NCI-H1105 treated with DMSO at 0.1 percent for 48 hours (cell line): ENCODE results near the gene CHD2.

Experiments
- DNase-seq: peaks from one replicate; lab custom pipeline; 2025; lab: John Stamatoyannopoulos, UW

CHD2 gene

DNA sequence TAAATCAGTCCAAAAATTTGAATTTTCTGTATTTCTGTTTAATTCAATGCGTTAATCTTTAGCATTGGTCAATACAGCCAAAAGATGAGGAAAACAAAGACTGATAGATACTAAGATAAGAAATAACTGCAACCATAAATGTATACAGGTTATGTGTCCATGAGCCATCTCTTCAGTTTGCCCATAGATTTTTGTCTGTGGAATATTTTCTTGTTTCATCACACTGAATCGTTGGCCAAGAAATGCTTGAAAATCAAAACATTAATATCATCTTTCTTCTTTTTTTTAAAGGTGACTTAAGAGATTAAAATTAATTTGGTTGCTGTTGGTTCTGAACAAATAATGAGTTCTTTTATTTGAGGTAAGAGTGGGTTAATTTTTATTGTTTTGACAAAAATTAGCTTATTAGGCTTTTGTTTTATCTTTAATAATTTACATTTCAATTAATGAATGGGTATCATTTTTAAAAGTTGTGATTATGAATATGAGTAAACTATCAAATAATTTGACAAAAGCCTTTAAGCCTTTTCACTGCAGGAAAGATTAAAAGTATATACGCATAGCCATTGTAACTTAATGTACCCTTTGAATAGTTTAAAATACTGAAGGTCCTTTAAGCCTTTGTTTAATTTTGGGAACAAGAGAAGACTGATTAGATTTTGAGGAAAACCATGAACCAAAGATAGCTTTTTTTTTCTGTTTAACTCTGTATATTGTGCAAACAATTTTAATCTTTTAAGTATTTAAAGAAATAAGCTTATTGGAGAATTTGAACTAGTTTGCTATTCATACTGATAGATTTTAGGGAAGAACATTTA lies 14.7 kb upstream of the CHD2 start:
- DNase-seq = no peak

DNA sequence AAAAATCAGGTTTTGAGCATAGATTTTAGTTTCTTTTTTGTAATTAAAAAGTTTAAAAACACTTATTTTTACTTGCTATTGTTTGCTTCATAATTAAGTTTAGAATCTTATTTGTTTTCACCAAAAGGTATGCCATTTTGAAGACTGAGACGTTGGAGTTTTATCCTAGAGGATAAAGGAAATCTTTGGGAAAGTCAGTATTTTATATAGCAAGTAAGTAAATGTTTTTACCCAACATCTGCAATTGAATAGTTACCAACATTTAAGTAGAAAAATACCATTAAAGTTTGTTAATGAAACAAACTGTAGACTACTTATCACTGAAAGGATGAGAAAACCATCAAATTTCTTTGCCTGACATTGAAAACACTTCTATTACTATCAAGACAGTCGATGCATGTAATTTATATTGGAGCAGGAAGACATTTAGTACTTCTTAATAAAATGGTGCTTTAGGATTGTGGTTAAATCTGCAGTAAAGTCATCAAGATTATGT lies 14.0 kb upstream of the CHD2 start:
- DNase-seq = no peak

DNA sequence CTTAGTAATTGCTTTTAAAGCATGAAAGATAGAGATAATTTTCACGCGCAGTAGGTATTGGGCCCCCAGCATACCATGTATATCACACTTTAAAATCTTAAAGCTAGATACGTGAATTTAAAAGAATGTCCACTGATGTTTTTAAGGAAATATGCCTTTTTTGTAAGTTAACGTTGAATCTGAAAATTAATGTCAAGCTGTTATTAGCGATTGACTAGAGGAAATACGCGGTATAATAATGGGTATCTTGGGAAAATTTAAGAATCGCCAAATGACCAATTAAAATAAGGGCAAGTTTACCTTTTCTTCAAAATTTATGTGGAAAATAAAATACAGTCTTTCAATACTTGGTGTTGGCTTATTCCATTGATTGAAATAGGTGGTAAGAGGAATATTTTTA lies 13.3 kb upstream of the CHD2 start:
- no peak for DNase-seq

DNA sequence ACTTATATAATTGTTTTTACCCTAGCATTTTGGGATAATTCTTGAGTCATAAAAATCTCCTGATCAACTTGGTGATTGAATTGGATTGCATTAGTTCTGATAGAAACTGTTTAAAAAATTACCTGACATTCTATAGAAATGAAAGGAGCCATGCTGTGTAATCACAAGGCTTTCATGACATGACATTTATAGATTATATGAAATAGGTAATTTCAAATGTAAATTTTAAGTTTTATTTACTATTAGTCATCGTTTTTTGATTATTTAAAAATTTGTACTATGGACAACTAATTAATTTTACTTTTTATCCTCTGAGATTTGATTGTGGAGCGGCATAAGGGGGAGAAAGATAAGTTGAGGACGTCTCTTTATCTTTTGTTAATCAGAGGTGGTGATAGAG lies 12.3 kb upstream of the CHD2 start:
- DNase-seq = no peak

DNA sequence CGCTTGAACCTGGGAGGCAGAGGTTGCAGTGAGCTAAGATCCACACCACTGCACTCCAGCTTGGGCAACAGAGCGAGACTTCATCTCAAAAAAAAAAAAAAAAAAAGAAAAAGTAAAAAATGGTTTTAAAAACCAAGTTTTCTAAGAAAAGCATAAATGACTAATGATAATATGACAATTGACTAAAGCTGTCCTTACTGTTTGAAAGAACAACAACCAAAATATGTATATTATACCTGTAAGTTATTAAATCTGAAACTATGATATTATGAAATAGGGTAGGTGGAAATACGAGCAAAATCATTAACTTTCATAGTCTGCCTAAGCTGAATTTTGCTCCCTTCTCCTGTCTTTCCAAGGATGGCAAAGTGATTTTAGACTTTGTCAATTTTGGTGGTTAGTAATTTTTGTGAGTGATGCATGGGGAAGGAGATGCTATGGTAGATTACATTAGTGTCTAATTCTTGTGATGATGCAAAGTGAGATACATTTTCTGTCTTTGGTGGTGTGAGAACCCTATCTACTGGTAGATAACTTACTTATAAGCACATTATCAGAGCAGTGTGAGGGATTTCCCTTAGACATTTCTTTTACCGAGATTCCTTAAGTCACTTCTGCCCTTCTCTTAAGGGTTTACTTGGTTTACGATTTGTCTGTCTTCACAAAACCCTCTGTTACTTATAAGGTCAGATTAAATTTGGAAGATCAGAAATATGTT lies 10.6 kb upstream of the CHD2 start:
- DNase-seq = no peak

DNA sequence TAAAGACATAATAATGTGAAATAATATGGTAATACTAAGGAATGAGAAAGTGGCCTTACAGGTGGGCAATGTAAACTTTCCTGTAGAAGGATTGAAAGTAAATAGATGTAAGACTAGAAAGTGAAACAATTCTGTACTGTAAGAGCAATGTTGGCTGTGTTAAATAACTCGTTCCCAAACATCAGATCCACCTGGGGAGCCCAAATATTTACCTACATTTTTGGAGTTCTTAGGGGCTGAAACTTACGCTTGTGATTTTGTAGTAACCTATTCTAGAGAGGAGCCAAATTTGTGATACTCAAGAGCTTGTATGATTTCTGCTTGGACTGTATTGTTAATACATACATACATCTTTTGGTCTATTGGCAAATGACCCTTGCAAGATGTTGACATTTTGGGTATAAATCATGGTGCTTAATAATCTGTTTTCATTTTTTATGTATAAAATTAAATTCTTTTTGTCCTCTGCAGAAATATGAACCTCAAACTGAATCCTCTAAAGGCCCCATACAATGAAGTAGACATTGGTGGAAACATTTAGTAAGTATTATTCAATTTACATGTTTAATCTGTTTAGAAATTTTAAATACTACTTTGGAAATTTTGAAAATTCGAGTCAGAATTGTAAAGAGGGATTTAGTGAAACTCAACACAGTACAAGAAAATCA lies 8.5 kb upstream of the CHD2 start:
- DNase-seq = no peak

DNA sequence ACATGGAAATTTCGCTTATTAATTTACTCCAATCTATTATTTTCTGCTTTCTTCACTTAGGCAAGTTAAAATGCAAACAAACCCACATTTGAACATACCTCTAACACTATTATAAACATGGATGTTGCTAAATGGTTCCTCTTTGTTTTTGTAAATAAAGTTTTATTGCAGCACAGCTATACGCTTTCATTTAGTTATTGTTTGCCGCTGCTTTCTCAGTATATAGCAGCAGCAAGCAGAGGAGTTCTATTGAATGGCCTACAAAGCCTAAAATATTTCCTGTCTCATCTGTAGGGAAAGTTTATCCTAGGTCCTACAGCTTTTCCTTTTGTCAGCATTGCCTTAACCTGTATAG lies 7.9 kb upstream of the CHD2 start:
- DNase-seq = no peak

DNA sequence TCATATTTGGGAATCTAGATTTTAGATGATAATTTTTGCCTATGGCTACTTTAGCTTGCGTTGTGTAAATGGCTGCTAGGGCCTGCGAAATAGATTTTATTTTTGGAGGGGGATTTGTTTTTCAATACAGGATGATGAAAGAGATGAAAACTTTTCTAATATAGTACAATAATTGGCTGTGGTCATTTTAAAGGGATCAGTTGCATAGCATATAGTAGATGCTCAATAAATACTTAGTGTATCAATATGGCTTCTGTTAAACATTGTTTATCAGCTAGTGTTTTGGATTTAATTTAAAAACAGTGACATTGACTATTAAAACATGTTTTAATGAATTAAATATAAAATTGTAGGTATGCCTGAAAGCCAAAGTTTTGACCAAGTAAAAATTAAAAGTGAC lies 6.9 kb upstream of the CHD2 start:
- no peak for DNase-seq

DNA sequence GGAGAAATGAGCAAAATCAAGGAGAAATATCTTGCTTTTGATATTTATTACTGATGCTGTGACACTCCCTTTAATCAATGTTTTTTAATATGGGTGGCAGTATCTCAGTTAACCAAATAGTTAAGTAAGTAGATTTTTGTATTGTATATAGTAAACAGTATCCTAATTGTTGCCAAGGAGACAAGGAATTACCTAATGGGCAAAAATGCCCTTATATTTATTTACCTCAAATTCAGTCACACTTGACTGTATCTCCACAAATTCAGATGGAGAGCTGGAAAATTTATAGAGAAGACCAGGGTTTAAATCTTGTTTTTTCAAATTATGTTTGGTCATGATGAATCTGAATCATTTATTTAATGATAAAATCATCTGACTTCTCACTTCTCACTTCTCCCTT lies 3.6 kb upstream of the CHD2 start:
- DNase-seq = no peak

DNA sequence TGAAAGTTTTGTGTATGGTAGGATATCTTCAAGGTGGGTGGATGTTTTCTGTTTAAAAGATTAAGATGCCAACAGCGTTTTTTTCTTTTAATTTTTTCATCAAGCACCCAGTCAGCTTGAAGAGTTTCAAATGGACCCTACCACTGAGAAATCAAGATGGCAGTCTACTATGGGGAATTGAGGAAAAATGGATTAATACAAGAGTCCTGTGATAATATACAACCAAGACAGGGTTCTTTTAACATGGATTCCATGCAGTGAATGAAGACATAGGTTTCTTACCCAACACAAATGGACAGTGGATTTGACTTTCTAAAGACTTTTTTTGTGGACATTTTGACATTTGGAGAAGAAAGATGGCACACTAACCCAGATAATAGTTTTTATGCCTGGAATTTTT lies 2.5 kb upstream of the CHD2 start:
- DNase-seq = no peak

DNA sequence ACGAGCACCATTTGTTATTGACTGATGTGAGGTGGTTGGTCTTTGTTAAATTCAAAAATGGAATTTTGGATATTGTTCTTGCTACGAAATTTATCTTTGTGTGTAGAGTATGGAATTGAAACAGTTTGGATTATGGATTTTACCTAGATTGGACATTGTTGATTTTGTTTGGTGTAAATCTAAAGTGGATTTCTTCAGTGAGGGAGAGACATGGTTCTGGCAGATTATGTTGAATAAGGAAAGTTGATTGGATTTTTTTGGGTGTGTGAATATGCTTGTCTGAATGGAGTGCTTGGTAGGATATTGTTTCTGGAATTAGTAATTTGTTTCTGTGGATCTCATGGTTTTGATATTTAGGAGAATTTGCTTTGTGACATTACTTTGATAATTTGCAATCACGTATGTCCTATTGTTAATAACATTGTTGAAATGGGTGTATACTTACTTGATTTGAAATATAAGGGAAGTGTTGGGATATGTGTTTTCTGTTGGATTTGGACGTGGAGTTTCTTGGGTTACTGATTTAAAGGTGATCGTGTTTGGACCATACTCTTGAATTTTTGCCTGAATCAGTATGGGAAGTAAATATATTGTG lies 1.0 kb upstream of the CHD2 start:
- DNase-seq = no peak

DNA sequence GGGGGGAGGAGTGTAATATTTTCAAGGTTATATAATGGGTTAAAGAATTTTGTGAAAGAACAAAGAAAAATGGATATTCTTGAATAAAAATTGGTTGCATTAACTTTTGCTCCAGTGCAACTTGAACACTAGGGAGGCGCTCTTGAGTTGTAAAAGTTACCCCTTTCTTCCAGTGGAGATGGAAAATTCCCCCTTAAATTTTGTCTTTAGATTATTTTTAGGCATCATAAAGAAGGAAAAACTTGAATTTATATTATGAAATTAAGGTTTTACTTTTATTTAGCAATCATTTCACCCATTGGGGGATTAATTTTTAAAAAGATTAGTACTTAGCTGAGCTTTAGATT lies 550 bp upstream of the CHD2 start:
- no peak for DNase-seq

DNA sequence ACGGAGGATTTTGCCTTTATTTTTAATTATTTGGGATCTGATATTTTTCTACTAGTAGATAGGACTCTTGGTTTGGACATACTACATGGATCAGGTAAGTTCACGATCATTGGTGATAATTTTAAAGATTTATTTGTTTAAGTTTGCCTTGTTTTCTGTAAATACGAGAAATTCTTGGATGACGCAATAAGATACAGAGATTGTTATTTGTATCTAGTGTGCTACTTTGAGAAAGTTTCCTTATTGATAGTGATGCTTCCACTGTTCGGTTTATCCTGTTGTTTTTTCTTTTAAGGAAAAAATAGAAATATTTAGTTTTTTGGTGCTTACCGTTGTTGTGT lies 577 bp downstream of the CHD2 start:
- no peak for DNase-seq

DNA sequence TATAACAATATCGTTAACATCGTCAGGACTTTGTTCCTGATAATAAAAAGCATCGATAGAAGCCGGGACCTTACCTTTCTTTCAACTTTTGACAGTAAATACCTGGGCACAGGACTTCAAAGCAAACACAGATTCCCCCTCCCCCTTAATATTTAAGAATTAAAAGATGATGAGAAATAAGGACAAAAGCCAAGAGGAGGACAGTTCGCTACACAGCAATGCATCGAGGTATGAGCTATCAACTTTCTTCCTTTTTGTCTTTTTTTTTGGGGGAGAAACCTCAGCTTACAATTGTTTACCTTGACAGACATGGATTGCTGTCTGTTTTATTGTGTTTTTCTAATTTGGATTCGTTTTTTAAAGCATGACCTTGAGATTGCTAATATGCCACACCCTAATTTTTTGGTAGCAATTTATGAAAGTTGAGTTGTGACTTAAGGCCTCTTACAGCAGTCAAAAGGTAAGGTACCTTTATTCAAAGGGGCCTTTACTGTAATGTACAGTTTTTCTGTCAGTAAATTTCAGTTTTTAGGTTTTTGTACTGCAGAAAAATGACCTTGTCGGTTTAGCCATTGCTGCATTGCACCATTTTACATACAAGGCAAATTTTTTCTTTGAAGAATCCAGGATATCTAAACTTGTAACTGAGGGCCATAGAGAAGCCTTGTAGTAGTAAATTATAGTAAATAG lies 1.1 kb downstream of the CHD2 start:
- DNase-seq = no peak

DNA sequence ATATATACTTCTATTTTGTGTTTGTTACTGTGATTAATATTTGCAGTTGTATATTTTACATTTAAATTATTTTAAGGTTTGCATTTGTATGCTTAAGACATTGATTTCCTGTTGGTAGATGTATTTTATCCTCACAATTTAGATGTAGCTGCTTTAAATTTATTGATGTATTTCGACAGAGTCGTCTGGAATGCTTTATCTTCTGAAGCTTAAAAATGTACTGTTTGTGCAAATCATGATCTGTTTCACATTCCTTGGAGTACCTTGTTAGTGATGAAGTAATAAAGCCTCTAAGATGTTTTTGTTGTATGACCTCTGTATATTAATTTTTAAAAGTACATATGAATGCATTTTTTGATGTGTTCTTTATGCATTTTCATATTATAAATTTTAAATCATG lies 1.9 kb downstream of the CHD2 start:
- DNase-seq = no peak

DNA sequence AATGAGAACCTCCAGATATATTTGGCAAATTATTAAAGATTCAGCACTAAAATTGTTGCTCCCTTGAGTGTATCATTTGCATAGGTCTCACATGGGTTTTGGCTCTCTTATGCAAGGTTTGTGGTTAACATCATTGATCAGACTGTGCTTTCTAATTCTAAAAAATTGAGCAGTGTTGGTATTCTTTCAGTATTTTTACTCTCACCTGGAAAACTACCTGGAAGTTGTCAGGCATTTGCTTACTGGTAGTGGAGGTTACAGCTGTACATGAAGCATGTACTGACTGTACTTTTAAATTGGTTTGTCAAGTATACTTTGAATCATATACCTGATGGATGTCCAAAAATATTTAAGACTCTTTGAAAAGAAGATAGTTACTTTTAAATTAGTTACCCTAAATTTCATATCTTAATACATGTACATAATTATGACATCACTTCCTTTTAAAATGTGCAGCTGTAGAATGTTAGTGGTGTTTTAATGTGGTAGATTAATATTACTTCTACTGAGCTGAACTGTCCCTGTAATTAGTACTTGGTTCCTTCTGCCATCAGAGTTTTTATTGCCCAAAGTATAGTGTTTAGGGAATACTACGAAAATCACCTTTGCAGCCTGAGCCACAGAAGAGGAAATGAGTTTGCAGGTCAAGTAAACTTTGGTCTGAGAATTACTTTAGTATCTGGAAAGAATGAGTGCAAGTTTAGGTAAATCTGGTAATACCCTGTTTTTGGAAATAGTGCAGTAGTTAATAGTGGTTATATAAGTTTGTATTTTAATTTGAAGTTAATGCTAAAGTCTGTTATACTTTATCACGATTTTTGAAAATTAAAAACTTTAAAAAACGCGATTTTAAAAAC lies 2.8 kb downstream of the CHD2 start:
- peak; percentile 28 for DNase-seq

DNA sequence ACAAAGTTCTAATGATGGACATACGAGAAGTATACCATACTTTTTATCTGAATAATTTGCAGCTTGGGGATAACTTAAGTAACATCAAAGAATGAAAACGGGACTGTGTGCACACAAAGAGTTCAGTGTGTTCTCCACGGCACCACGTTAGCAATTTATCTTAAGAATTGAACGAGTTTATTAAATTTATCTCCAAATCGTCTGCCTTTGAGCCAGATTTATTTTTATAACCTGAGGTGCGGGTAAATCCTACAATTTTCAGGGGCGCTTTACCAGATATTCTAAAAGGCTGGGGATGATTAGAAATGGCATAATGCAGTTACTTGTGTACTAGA lies 3.5 kb downstream of the CHD2 start:
- peak; percentile 56 for DNase-seq

DNA sequence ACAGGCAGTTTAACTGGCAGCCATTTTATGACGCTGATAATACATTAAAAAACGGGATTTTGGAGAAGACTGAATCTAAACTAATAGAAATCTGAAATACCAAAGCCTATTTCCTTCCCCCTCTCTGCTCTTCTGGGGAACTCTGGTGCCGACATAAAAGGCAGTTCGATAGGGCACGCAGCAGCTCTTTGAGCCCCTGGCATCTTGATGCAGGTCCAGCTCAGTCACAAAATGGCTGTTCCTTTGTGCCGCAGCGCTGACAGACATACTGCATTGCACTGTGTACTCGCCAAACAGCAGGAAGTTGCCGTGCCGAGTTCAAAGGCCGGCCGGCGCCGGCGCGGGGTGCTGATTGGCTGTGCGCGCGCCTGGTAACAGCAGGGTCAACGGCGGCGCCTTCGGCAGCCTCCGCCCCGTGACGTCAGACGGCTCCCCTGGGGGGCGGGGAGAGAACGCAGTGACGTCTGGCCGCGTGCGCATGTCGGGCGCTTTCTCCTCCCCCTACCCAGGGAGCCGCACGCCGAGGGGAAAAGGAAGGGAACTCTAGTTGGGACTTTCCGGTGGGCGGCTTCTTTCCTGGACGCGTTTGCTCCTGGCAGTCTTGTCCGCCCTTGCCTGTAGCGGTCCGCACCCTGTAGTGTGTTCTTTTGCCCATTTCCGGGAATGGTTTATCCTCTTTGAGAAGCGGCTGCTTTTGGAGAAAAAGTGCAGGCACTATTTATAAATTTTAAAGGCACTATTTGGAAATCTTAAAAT lies 4.0 kb downstream of the CHD2 start:
- peak; percentile 99 for DNase-seq

DNA sequence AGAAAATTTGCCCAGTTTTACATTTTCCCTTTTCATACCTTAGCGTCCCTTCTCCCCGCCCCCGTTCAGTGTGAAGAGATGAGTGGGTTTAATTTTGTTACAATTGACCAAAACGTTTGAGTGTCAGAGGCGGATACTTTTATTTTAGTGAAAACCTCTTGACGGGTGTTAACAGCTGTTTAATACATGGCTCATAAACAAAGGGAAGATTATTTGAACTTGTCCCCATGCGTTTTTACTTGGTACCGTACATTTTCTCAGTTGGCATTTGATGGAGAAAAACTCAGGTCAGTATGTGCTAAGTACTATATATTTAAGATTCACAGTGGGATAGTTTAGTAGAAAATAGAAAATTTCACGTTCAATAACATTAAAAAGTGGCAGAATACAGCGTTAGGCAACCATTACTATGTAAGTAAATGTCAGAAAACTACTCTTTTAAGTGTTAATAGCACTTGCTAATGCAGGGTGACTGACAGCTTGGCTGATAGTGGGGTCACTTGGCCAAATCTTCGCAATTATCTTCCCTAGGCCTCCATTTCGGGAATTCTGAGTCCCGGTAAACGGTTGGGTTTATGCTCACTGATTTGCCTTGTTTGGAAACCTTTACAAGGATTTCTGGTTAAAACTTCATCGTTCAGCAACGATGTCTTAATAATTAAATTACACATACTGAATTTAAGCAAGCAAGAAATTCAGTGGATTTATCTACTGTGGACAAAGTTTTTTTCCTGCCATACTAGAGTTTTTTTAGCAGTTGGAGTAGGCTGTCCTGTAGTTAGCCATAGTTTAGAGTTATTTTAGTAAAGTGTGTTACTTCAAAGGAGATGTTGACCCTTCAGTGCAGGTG lies 4.8 kb downstream of the CHD2 start:
- DNase-seq = no peak

DNA sequence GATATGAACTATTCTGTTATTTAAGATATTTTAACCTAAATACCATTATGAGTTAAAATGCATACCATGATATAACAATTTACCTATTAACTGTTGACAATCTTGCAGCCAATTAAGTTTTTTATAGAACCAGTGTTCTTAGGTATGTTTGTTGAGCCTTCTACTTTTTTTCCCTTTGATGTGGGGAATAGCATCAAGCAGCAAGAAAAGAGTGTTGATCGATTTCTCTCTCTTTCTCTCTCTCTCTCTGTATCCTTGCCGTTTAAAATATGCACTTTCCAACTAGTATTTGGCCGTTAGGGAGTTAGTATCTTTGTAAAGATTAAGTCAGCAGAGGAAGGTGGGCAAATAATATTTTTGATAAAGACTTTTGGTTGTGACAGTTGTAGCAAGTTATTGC lies 5.9 kb downstream of the CHD2 start:
- no peak for DNase-seq
